LNCaP clone FGC (cell line): Measurements from ENCODE around the gene PLCD1.

Source experiments
- DNase-seq: peaks from one replicate; pipeline ENCODE4 v3.0.0-alpha.2; 2011; ENCODE audit warnings: low read depth
- H3K4me3 ChIP-seq: 2 replicates; pipeline ENCODE4 v1.5.1; 2011; ENCODE audit warnings: mild to moderate bottlenecking, low read depth, low read length, control low read depth
- CTCF ChIP-seq: IDR thresholded peaks from 2 replicates; pipeline ENCODE4 v1.5.1; 2012; ENCODE audit warnings: mild to moderate bottlenecking; ENCODE audit not compliant: control insufficient read depth, insufficient read depth; ENCODE audit errors: extremely low read depth

Gene PLCD1

GRCh38 chr3:37993067-37993455 lies 36.4 kb downstream of the PLCD1 start:
- no peak overlapping the region for H3K4me3 ChIP-seq
- no peak for DNase-seq
- TF ChIP-seq CTCF = no peak

- H3K4me3 ChIP-seq = no peak overlapping the region
- no peak for TF ChIP-seq CTCF
- DNase-seq = no peak
Observed at GRCh38 chr3:37992271-37993066, 37.0 kb downstream of the PLCD1 start.

- TF ChIP-seq CTCF = no peak
- DNase-seq = no peak
- H3K4me3 ChIP-seq = no peak overlapping the region
Observed at GRCh38 chr3:37991823-37992222, 37.6 kb downstream of the PLCD1 start.

GRCh38 chr3:37991109-37991508 lies 38.3 kb downstream of the PLCD1 start:
- no peak for DNase-seq
- H3K4me3 ChIP-seq = no peak overlapping the region
- no peak for TF ChIP-seq CTCF

- TF ChIP-seq CTCF = no peak
- H3K4me3 ChIP-seq = no peak within 1 kb of the TSS
- DNase-seq = no peak
Observed at GRCh38 chr3:37990527-37990926, 38.9 kb downstream of the PLCD1 start, which contains the start of gene VILL. VILL (plus strand) TSS chr3:37990786; CDS start chr3:37993673, 2,887 bp downstream.

GRCh38 chr3:37989821-37990480 lies 39.5 kb downstream of the PLCD1 start:
- H3K4me3 ChIP-seq = no peak overlapping the region
- no peak for DNase-seq
- TF ChIP-seq CTCF = no peak
